SH-SY5Y (cell line): ENCODE measurements around the gene IL6R.

Source experiments
- GATA2 ChIP-seq: IDR thresholded peaks from 2 replicates; pipeline ENCODE4 v1.6.1; 2011; ENCODE audit warnings: mild to moderate bottlenecking, low read depth, low read length
- GATA3 ChIP-seq: IDR thresholded peaks from 2 replicates; pipeline ENCODE4 v1.6.1; 2011; ENCODE audit warnings: low read depth, mild to moderate bottlenecking, low read length, moderate library complexity

Gene IL6R

DNA sequence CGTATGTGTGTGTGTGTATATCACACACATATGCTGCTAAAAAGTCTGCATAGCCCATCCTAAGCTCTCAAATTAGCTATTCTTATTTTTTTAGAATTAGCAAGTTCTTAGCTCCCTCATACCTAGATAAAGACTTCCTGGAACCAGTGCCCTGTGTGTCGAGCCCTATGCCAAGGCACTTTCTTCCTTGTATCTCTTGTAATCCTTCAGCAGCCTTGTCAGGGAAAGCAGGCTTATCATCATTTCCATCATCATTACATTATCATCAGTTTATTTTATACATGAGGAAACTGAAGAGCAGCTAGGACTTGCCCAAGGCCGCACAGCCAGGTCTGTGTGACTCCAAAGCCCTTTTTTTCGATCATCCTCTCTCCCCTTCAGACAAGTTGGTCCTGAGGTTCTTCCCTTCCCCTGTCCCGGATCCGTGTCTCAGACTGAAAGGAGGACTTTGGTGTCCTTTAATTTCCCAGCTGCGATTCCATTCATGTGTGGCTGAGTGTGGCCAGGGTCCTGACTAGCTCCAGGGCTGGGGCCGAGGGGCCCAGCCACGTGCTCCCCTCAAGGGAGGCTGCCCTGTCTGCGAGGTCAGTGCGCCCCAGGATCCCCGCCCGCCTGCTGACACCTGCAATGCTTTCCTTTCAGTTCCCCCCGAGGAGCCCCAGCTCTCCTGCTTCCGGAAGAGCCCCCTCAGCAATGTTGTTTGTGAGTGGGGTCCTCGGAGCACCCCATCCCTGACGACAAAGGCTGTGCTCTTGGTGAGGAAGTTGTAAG is 24.9 kb downstream of the IL6R start:
- no peak for TF ChIP-seq GATA2
- TF ChIP-seq GATA3: no peak

DNA sequence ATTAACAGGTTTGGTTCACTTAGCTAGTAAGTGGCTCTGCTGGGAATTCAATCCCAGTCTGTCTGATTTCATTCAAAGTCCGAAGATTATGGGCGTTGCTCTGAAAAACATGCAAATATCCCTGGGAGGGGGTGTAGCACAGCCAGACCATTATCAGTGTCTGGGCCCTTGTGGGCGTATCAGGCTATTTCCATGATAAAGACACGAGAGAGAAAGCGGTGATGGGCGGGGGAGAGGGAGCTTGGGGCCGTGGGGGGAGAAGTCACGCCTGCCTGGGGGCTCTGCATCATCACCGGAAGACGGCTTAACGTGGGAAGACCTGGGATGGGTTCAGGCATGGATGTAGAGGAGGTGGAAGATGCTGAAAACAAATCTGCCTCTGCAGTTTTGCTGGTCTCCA is 25.8 kb downstream of the IL6R start:
- TF ChIP-seq GATA3 (no peak), GATA2 (no peak)

DNA sequence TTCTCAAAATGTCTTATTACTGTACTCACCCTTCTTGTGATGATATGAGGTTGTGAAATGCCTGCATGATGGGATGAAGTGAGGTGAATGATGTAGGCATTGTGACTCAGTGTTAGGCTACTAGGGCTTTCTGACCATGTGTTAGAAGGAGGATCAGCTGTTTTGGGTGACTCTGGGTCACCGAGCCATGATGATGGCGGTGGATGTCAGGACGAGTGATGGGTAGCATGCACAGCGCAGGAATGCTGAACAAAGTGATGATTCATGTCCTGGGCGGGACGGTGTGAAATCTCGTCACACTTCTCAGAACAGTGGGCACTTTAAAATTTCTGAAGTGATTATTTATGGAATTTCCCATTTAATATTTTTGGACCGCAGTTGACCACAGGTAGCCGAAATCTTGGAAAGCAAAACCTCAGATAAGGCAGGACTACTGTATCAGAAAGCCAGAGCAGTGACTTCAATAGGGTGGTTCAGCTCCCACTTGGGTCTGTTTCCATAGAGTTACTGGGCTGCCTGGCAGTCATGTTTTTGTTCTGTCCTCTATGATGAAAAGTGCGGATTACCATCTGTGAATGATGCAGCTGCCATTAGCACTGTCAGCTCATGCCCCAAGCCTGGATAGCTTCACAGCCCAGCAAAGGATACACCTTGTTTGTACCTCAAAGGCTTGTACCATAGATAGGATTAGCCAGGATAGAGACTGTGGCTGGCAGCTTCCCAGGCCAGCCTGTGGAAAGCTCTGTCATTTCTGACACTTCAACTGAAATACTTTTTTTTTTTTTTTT is 26.6 kb downstream of the IL6R start:
- TF ChIP-seq GATA3 (no peak), GATA2 (no peak)

DNA sequence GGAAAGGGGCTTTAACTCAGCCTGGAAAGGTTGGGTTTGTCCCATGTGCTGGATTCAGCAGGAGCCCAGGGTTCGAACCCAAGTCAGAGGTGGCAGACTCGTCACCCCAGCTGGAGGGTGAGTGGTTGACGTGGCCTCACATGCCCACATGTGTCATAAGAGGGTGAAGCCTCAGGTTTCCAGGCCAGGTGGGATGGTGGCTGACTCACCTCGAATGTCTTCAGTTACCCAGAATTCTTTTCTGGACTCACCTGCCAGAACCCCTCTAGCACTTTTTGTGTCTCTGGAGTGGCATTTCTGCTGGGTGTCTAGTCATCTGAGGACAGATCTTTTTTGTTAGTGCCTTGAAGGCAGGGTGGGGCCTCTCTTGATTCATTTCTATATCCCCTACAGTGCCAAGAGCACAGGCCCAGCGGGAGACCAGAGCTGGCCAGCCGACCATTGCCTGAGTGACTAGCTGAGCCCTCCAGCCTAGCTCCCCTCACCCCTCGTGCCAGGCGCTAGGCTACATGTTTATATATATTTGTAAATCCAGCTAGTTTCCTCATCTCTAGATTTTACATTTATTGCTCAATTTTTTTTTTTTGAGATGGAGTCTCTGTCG is 28.1 kb downstream of the IL6R start:
- no peak for TF ChIP-seq GATA2
- no peak for TF ChIP-seq GATA3

DNA sequence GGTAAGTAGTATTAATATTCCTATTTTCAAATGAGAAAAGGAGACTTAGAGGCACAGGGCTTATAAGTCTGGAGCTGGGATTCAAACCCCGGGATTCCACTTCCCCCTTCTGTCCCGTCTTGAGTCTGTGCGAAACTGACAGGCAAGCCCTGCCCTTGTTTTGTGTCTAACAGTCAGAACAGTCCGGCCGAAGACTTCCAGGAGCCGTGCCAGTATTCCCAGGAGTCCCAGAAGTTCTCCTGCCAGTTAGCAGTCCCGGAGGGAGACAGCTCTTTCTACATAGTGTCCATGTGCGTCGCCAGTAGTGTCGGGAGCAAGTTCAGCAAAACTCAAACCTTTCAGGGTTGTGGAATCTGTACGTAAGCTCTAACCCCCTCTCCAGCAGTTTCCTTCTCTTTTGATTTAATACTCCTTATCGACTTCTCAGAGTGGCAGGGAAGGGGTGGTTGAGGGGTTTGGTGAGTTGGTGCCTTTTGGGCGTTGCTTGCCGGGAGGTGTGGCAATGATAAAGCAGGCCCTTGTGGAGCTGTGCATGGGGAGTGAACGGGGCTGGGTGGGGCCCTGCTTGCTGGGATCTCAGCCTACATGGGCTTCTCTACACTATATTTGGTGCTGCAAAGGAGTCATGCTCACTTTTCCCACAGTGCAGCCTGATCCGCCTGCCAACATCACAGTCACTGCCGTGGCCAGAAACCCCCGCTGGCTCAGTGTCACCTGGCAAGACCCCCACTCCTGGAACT is 29.4 kb downstream of the IL6R start:
- TF ChIP-seq GATA2 (no peak), GATA3 (no peak)

DNA sequence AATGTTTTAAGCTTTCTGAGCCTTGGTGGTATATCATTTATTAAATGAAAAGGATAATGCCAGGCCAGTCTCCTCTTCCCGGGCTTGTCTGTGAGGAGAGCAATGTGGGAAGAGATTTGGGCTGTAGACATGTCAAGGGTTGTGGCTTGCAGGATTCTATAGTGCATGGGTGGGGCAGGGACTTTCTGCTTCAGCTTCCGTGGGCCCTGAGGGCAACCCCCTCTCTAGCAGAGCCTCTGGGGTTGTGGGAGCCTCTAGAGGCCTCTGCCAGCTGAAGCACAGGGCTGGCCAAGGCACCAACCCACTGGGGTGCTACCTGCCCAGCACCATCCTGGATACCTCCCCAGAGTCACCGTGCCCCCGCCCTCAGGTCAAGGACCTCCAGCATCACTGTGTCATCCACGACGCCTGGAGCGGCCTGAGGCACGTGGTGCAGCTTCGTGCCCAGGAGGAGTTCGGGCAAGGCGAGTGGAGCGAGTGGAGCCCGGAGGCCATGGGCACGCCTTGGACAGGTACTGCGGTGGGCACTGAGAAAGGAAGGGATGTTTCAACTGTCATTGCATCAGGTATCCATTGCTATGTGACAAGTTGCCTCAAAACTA is 30.6 kb downstream of the IL6R start:
- TF ChIP-seq GATA2 (no peak), GATA3 (no peak)

DNA sequence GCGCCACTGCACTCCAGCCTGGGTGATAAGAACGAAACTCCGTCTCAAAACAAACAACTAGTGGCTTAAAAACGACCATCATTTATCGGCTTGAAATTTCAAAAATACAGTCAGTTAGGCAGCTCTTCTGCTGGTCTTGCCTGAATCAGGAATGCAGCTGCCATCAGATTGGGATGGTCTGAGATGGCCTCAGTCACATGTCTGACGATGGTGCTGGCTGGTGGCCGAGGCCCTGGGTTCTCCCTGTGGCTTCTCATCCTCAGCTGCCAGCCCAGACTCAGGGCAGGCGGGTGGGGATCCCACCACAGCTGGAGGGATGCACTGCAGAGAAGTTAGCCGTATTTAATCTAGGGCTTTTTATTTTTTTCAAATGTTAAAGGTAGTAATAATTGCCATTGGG is 31.3 kb downstream of the IL6R start:
- TF ChIP-seq GATA3 (no peak), GATA2 (no peak)

DNA sequence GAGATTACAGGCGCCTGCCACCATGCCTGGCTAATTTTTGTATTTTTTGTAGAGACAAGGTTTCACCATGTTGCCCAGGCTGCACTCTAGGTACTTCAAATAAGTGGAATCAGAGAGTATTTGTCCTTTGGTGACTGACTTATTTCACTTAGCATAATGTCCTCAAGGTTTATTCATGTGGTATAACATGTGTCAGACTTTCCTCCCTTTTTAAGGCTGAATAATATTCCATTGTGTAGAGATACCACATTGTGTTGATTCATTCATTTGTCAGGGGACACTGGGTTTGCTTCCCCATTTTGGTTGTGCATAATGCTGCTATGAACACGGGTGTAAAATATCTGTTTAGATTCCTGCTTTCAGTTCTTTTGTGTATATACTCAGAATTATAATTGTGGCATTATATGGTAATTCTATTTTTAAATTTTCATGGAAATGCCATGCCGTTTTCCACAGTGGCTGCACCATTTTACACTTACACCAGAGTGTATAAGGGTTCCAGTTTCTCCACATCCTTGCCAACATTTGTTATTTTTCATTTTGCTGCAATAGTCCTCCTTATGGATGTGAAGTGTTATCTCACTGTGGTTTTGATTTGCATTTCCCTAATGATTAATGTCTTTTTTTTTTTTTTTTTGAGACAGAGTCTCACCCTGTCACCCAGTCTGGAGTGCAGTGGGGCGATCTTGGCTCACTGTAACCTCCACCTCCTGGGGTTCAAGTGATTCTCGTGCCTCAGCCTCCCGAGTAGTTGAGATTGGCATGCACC is 35.1 kb downstream of the IL6R start:
- TF ChIP-seq GATA3 (no peak), GATA2 (no peak)

DNA sequence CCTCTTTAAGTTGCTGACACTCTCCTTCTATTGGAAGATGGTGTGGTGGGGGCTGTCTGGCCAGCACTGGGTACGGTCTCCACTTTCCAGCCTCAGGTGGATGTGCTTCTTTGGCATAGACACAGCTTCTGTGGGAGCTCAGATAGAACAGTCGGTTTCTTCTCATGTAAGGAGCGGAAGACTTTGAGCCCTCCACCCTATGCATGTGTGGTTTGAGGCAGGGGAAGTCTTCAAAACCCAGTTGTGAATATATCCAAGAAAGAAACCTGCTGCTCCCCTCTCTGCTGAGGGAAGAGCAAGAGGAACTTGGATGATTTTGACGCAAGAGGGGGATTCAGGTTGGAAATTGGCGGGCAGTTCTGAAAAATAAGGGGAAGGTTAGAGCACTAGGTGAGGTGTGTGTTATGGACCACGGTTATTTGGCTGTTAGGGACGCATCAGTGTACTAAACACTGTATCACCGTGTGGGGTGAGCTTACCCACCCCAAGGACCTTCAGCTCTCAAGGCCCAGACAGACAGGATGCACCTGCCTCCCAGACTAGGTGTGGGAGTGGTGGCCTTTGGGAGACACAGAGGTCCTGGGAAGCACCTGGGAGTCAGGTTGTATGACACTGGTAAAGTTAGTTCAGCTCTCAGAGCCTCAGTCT is 36.2 kb downstream of the IL6R start:
- no peak for TF ChIP-seq GATA3
- TF ChIP-seq GATA2: no peak

DNA sequence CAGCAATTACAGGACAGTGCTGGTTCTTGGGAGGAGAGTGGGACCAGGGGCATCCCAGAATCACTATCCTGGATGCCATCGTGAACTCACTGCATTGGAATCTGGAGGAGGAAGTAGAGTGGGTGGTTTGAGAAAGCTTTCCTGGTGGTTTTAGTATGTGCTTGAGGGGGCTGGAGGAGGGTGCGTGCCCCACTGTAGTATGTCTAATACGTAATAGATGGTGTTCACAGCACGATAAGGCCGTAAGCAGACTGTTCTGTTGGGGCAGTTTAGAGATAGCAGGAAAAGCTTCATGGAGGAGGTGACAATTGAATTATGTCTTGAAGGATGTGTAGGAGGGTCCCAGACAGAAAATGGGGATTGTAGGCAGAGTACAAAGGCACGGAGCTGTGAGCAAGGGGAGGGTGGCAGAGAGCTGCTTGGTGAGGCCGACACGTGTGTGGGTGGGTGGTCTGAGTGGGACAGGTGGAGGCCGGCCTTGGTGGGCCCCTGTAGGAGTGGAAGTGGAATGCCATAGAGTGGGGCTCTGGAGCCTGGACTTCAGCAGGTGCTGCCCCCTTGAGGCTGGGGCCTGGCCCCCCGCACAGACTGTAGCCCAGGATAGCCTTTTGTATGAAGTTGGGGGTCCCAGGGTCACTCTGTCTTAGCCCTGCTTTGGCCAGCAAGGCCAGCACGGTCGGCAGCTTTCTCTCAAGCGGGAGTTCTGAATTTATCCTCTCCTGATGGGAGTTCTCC is 37.0 kb downstream of the IL6R start:
- no peak for TF ChIP-seq GATA3
- no peak for TF ChIP-seq GATA2

DNA sequence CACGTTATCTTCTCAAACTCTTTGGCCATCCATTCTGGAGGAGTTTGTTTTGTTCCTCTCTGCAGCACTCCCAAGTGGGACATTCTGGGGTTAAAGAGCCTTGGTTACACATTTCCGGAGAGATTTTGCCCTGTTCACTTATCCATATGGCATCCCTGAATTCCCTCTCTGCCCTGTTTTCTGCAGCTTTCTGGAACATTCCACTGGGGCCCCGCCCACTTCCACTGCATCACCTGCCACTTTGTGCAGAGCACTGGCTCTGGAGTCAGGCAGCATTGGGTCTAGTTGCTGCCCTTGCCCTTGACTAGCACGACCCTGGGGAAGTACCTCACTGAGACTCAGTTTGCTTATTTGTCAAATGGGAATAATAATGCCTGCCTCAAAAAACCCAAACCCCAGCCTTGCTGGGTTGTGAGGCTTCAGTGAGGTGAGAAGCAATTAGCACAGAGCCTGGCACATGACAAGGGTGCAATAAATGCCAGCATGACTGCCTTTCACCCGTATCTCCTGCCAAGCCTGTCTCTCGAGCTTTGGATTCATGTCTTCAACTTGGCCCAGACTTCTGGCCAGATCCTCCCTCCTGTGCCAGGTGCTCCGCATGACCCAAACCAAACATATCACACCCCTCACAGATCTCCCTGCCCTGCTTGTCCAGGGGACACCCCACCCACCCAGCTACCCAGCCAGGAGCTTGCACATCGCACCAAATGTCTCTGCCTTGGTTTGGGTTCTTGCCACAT is 38.3 kb downstream of the IL6R start:
- no peak for TF ChIP-seq GATA2
- TF ChIP-seq GATA3: no peak
